Activated CD8-positive, alpha-beta memory T cell treated with anti-CD3 and anti-CD28 coated beads, Interleukin-2, amount 10 ng/mL, durations not matched to agents 7 days and 5 days (primary cell): ENCODE data around the gene CYP3A5. TPM values are rescaled to one million over a fixed set of nuclear protein-coding genes. Genes with fewer than 3 reads are reported as not detected.

Experiments
- ATAC-seq: fragments of 150-1000 bp; cut with Tn5 transposase; one replicate; pipeline ENCODE4 v1.10.0; 2021; ENCODE audit warnings: moderate library complexity
- CTCF ChIA-PET: fragments of 350-600 bp; sonication (Branson Sonifier 250); formaldehyde crosslinking; loops from one replicate; lab custom pipeline; 2021; ENCODE audit warnings: antibody characterized with exemption; lab: Charles Lee
- DNase-seq: peaks from one replicate; pipeline ENCODE4 v3.0.0-alpha.2; 2020
- H3K27ac Mint-ChIP-seq: one replicate; pipeline ENCODE4 v1.8.0; 2021; ENCODE audit warnings: mild to moderate bottlenecking, mixed read lengths
- H3K27me3 Mint-ChIP-seq: one replicate; pipeline ENCODE4 v1.8.0; 2021; ENCODE audit warnings: mixed read lengths
- H3K36me3 Mint-ChIP-seq: one replicate; pipeline ENCODE4 v1.8.0; 2021; ENCODE audit warnings: mild to moderate bottlenecking, mixed read lengths
- H3K4me1 Mint-ChIP-seq: one replicate; pipeline ENCODE4 v1.8.0; 2021; ENCODE audit warnings: mixed read lengths
- H3K4me3 Mint-ChIP-seq: one replicate; pipeline ENCODE4 v1.8.0; 2021; ENCODE audit warnings: mild to moderate bottlenecking, moderate library complexity, mixed read lengths
- H3K9me3 Mint-ChIP-seq: one replicate; pipeline ENCODE4 v1.8.0; 2022; ENCODE audit warnings: low read depth, mixed read lengths
- total RNA-seq, 2 experiments: library from RNA; stranded (reverse); gene quantifications; one replicate each; pipeline ENCODE4 v1.2.3, GENCODE V29; 2021

The CYP3A5 gene
- total RNA-seq, 2 experiments from 2014 or later, result not detected

GRCh38 chr7:99624484-99624883 lies 55.3 kb downstream of the CYP3A5 start:
- DNase-seq, result peak; percentile 95
- Mint-ChIP-seq H3K4me1 (peaks cover 60% of the 10 kb centered on the region), H3K36me3 (peaks cover 79% of the 10 kb centered on the region), H3K27ac (peak overlapping the region; percentile 96), H3K4me3 (peak overlapping the region; percentile 78), H3K27me3 (no peaks in the 10 kb centered on the region), H3K9me3 (no peaks in the 10 kb centered on the region)
- CTCF ChIA-PET, result interaction anchor here (1.0 to 1.6 kb wide), 6 partner anchors 9 to 295 kb away, joined by 3 to 10 read pairs (median 4); partner anchors contain the start of genes BUD31, PDAP1, TRIM4 and ZSCAN25
- ATAC-seq, result peak; percentile 87

- ATAC-seq (peak; percentile 32), DNase-seq (peak; percentile 64)
- H3K4me1 Mint-ChIP-seq, result peaks cover 65% of the 10 kb centered on the region
- peak overlapping the region; percentile 96 for H3K27ac Mint-ChIP-seq
- H3K4me3 Mint-ChIP-seq, result peak overlapping the region; percentile 78
- no peaks in the 10 kb centered on the region for H3K27me3 Mint-ChIP-seq
- CTCF ChIA-PET, result interaction anchor here (0.6 to 1.6 kb wide), 7 partner anchors 8 to 373 kb away, joined by 3 to 10 read pairs (median 3); partner anchors contain the start of genes BUD31, PDAP1, TRIM4 and ZSCAN25
- H3K9me3 Mint-ChIP-seq, result no peaks in the 10 kb centered on the region
- peaks cover 81% of the 10 kb centered on the region for H3K36me3 Mint-ChIP-seq
These were observed 55.9 kb downstream of the CYP3A5 start for GRCh38 chr7:99623702-99624447.

- Mint-ChIP-seq H3K9me3 (no peaks in the 10 kb centered on the region), H3K27ac (peak overlapping the region; percentile 96), H3K4me1 (peaks cover 72% of the 10 kb centered on the region), H3K27me3 (no peaks in the 10 kb centered on the region), H3K36me3 (peaks cover 81% of the 10 kb centered on the region), H3K4me3 (peak overlapping the region; percentile 78)
- peak; percentile 61 for DNase-seq
- CTCF ChIA-PET, result interaction anchor here (0.6 to 1.6 kb wide), 3 partner anchors 7 to 374 kb away, joined by 3 to 10 read pairs (median 3); partner anchors contain the start of gene ZSCAN25
- ATAC-seq, result peak; percentile 25
These were observed 56.6 kb downstream of the CYP3A5 start for GRCh38 chr7:99623091-99623693.

- Mint-ChIP-seq H3K27ac (peak overlapping the region; percentile 96), H3K4me3 (no peak overlapping the region), H3K9me3 (no peaks in the 10 kb centered on the region), H3K36me3 (peaks cover 82% of the 10 kb centered on the region), H3K4me1 (peaks cover 78% of the 10 kb centered on the region), H3K27me3 (no peaks in the 10 kb centered on the region)
- CTCF ChIA-PET, result no interaction called here
- ATAC-seq (no peak), DNase-seq (no peak)
These were observed 57.2 kb downstream of the CYP3A5 start for GRCh38 chr7:99622596-99622995.

GRCh38 chr7:99621271-99621670 lies 58.5 kb downstream of the CYP3A5 start:
- Mint-ChIP-seq H3K4me3 (no peak overlapping the region), H3K27ac (peak overlapping the region; percentile 66), H3K27me3 (no peaks in the 10 kb centered on the region), H3K4me1 (peaks cover 79% of the 10 kb centered on the region), H3K9me3 (no peaks in the 10 kb centered on the region), H3K36me3 (peaks cover 72% of the 10 kb centered on the region)
- ATAC-seq (no peak), DNase-seq (no peak)
- CTCF ChIA-PET, result no interaction called here

- Mint-ChIP-seq H3K9me3 (no peaks in the 10 kb centered on the region), H3K4me1 (peaks cover 73% of the 10 kb centered on the region), H3K4me3 (no peak overlapping the region), H3K27ac (no peak overlapping the region), H3K36me3 (peaks cover 56% of the 10 kb centered on the region), H3K27me3 (no peaks in the 10 kb centered on the region)
- CTCF ChIA-PET, result no interaction called here
- ATAC-seq (no peak), DNase-seq (no peak)
These were observed 60.1 kb downstream of the CYP3A5 start for GRCh38 chr7:99619571-99620130.

GRCh38 chr7:99618726-99619125 lies 61.1 kb downstream of the CYP3A5 start:
- Mint-ChIP-seq H3K27me3 (no peaks in the 10 kb centered on the region), H3K4me3 (peak overlapping the region; percentile 90), H3K4me1 (peaks cover 68% of the 10 kb centered on the region), H3K27ac (peak overlapping the region; percentile 94), H3K9me3 (no peaks in the 10 kb centered on the region), H3K36me3 (peaks cover 46% of the 10 kb centered on the region)
- CTCF ChIA-PET, result no interaction called here
- no peak for ATAC-seq
- DNase-seq, result no peak

GRCh38 chr7:99617192-99617781 lies 62.5 kb downstream of the CYP3A5 start:
- ATAC-seq, result no peak

GRCh38 chr7:99616359-99617191 lies 63.2 kb downstream of the CYP3A5 start, which contains the start of gene ZSCAN25:
ZSCAN25 (plus strand) TSS chr7:99616946; CDS start chr7:99619607, 2,661 bp downstream.
- no peaks in the 10 kb centered on the region for H3K27me3 Mint-ChIP-seq
- peak; percentile 94 for ATAC-seq
- no peaks in the 10 kb centered on the region for H3K9me3 Mint-ChIP-seq
- H3K36me3 Mint-ChIP-seq, result peaks cover 33% of the 10 kb centered on the region
- CTCF ChIA-PET, result interaction anchor here (0.6 to 2.1 kb wide), 10 partner anchors 7 to 1745 kb away, joined by 3 to 10 read pairs (median 3); partner anchors contain the start of genes FAM200A and TMEM225B
- peaks cover 51% of the 10 kb centered on the region for H3K4me1 Mint-ChIP-seq
- peak within 1 kb of the TSS; percentile 94 for H3K27ac Mint-ChIP-seq
- H3K4me3 Mint-ChIP-seq, result peak within 1 kb of the TSS; percentile 90
- DNase-seq, result peak; percentile 94

More at GRCh38 chr7:99617192-99617781, 62.5 kb downstream of the CYP3A5 start:
- H3K27ac Mint-ChIP-seq, result peak overlapping the region; percentile 94
- peaks cover 54% of the 10 kb centered on the region for H3K4me1 Mint-ChIP-seq
- DNase-seq, result no peak
- H3K4me3 Mint-ChIP-seq, result peak overlapping the region; percentile 90
- CTCF ChIA-PET, result interaction anchor here (0.9 to 2.1 kb wide), 5 partner anchors 14 to 375 kb away, joined by 3 to 7 read pairs (median 3); partner anchors contain the start of gene TMEM225B
- no peaks in the 10 kb centered on the region for H3K9me3 Mint-ChIP-seq
- peaks cover 38% of the 10 kb centered on the region for H3K36me3 Mint-ChIP-seq
- H3K27me3 Mint-ChIP-seq, result no peaks in the 10 kb centered on the region

GRCh38 chr7:99615989-99616358 lies 63.8 kb downstream of the CYP3A5 start:
- ATAC-seq, result no peak
- Mint-ChIP-seq H3K36me3 (peaks cover 28% of the 10 kb centered on the region), H3K9me3 (no peaks in the 10 kb centered on the region), H3K4me3 (peak overlapping the region; percentile 90), H3K4me1 (peaks cover 46% of the 10 kb centered on the region), H3K27ac (peak overlapping the region; percentile 94), H3K27me3 (no peaks in the 10 kb centered on the region)
- no peak for DNase-seq
- CTCF ChIA-PET, result interaction anchor here (0.6 to 2.1 kb wide), 7 partner anchors 8 to 1745 kb away, joined by 3 to 10 read pairs (median 3); partner anchors contain the start of genes FAM200A and TMEM225B

- no peak for ATAC-seq
These were observed 65.3 kb downstream of the CYP3A5 start for GRCh38 chr7:99614495-99614894.

GRCh38 chr7:99607548-99607947 lies 72.2 kb downstream of the CYP3A5 start:
- Mint-ChIP-seq H3K36me3 (no peaks in the 10 kb centered on the region), H3K4me3 (no peak overlapping the region), H3K4me1 (peaks cover 4% of the 10 kb centered on the region), H3K27ac (no peak overlapping the region), H3K9me3 (no peaks in the 10 kb centered on the region), H3K27me3 (no peaks in the 10 kb centered on the region)
- ATAC-seq (no peak), DNase-seq (no peak)
- CTCF ChIA-PET, result no interaction called here

More at GRCh38 chr7:99614495-99614894, 65.3 kb downstream of the CYP3A5 start:
- CTCF ChIA-PET, result interaction anchor here (0.6 kb wide), 1 partner anchor 10 kb away, joined by 3 read pairs; no protein-coding TSS in a partner anchor
- Mint-ChIP-seq H3K27me3 (no peaks in the 10 kb centered on the region), H3K27ac (peak overlapping the region; percentile 35), H3K9me3 (no peaks in the 10 kb centered on the region), H3K4me1 (peaks cover 39% of the 10 kb centered on the region), H3K36me3 (peaks cover 16% of the 10 kb centered on the region), H3K4me3 (no peak overlapping the region)
- DNase-seq, result no peak
